Calu3 (cell line): Measurements from ENCODE around the gene ZNF485. TPM values are rescaled to one million over a fixed set of nuclear protein-coding genes. Genes with fewer than 3 reads are reported as not detected.

Experiments used
- BruUV-seq: library from RNA; stranded (reverse); fragments of 400-500 nt; replicated peaks from 2 replicates; lab custom pipeline; 2021; lab: Mats Ljungman, UMichigan
- CTCF ChIA-PET: fragments of 300-600 bp; sonication (Branson Sonifier 250); formaldehyde crosslinking; loops from one replicate; lab custom pipeline; 2022; ENCODE audit warnings: antibody characterized with exemption; lab: Charles Lee
- DNase-seq: peaks from one replicate; pipeline ENCODE4 v3.0.0; 2022
- H3K27ac Mint-ChIP-seq: one replicate; pipeline ENCODE4 v1.8.0; 2022; ENCODE audit warnings: mixed read lengths; ENCODE audit not compliant: unreplicated experiment
- H3K27me3 Mint-ChIP-seq: one replicate; pipeline ENCODE4 v1.8.0; 2022; ENCODE audit warnings: mixed read lengths; ENCODE audit not compliant: unreplicated experiment
- H3K36me3 Mint-ChIP-seq: one replicate; pipeline ENCODE4 v1.8.0; 2022; ENCODE audit warnings: mild to moderate bottlenecking, moderate library complexity, mixed read lengths; ENCODE audit not compliant: insufficient read depth, unreplicated experiment
- H3K4me1 Mint-ChIP-seq: one replicate; pipeline ENCODE4 v1.8.0; 2022; ENCODE audit warnings: mild to moderate bottlenecking, low read depth, mixed read lengths; ENCODE audit not compliant: unreplicated experiment
- H3K4me3 Mint-ChIP-seq: one replicate; pipeline ENCODE4 v1.8.0; 2022; ENCODE audit warnings: mild to moderate bottlenecking, low read depth, moderate library complexity, mixed read lengths; ENCODE audit not compliant: unreplicated experiment
- H3K9me3 Mint-ChIP-seq: one replicate; pipeline ENCODE4 v1.8.0; 2022; ENCODE audit warnings: low read depth, mixed read lengths; ENCODE audit not compliant: unreplicated experiment
- CTCF ChIP-seq: fragments of 200-600 bp; IDR thresholded peaks from one replicate; pipeline ENCODE4 v1.8.0; 2022; ENCODE audit warnings: antibody characterized with exemption; ENCODE audit not compliant: unreplicated experiment
- intact Hi-C: fragments of 100-400 bp; cut with micrococcal nuclease; formaldehyde crosslinking; loops from one replicate; pipeline ENCODE4 v1.10.0; 2022; ENCODE audit not compliant: unreplicated experiment
- total RNA-seq: library from RNA; stranded (reverse); gene quantifications from 2 replicates; pipeline ENCODE4 v1.2.3, GENCODE V29; 2022

Gene ZNF485
- total RNA-seq, 1 experiment from 2014 or later = 6.7 TPM

- Mint-ChIP-seq H3K27me3 (no peaks in the 10 kb centered on the region), H3K27ac (no peak overlapping the region), H3K36me3 (no peaks in the 10 kb centered on the region), H3K4me3 (no peak overlapping the region), H3K9me3 (peaks cover 10% of the 10 kb centered on the region), H3K4me1 (peaks cover 27% of the 10 kb centered on the region)
- no TSS peak for BruUV-seq
- DNase-seq = no peak
- intact Hi-C loops = no loop called here
- TF ChIP-seq CTCF = no peak
- CTCF ChIA-PET = no interaction called here
Observed at GRCh38 chr10:43591303-43591904, 14.8 kb upstream of the ZNF485 start.

GRCh38 chr10:43594944-43595589, 11.2 kb upstream of the ZNF485 start:
- peak overlapping the region; percentile 61 for H3K27ac Mint-ChIP-seq
- CTCF ChIA-PET = no interaction called here

DNA sequence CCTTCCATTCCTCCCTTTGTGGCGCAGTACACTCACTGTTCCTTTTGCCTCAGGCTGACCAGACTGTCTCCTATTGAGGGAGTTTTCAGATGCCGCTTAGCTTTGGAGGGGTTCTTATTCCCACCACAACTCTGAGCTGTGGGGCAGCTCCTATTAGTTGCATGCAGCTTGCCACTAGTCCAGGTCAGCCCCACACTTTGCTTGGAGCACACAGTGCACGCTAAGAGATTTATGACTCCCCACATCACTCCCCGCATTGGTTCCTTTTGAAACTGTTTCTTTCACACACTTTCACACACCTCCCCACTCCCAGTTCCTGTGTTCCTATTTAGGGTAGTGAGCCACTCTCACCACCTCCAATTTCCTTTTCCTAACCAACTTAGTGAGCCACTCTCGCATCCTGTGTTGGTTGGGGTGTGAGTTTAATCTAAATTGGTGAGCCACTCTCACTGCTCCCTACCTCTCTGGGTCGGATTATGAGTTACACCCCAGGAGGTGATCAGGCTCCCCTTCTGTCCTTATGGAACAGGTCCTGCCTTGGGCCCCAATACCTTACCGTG, 10.4 kb upstream of the ZNF485 start:
- no peak for TF ChIP-seq CTCF
- H3K4me1 Mint-ChIP-seq = peaks cover 19% of the 10 kb centered on the region
- CTCF ChIA-PET = no interaction called here
- no peaks in the 10 kb centered on the region for H3K36me3 Mint-ChIP-seq
- peak overlapping the region; percentile 61 for H3K4me3 Mint-ChIP-seq
- H3K27me3 Mint-ChIP-seq = no peaks in the 10 kb centered on the region
- intact Hi-C loops = loop anchor here (1.0 kb wide), 1 partner anchor 10 kb away; no protein-coding TSS in a partner anchor
- H3K27ac Mint-ChIP-seq = no peak overlapping the region
- peaks cover 10% of the 10 kb centered on the region for H3K9me3 Mint-ChIP-seq
- DNase-seq = no peak
- BruUV-seq = no TSS peak

More at GRCh38 chr10:43594944-43595589, 11.2 kb upstream of the ZNF485 start:
- peak; percentile 37 for DNase-seq
- H3K27me3 Mint-ChIP-seq = no peaks in the 10 kb centered on the region
- peaks cover 19% of the 10 kb centered on the region for H3K4me1 Mint-ChIP-seq
- H3K9me3 Mint-ChIP-seq = peaks cover 10% of the 10 kb centered on the region
- peak overlapping the region; percentile 61 for H3K4me3 Mint-ChIP-seq
- no peak for TF ChIP-seq CTCF
- no TSS peak for BruUV-seq
- intact Hi-C loops = loop anchor here (1.0 kb wide), 1 partner anchor 9 kb away; no protein-coding TSS in a partner anchor
- H3K36me3 Mint-ChIP-seq = no peaks in the 10 kb centered on the region

GRCh38 chr10:43596546-43596945, 9.7 kb upstream of the ZNF485 start:
- peaks cover 2% of the 10 kb centered on the region for H3K27me3 Mint-ChIP-seq
- peaks cover 10% of the 10 kb centered on the region for H3K9me3 Mint-ChIP-seq
- CTCF ChIA-PET = no interaction called here
- H3K36me3 Mint-ChIP-seq = no peaks in the 10 kb centered on the region
- no peak for TF ChIP-seq CTCF
- no peak for DNase-seq
- H3K27ac Mint-ChIP-seq = no peak overlapping the region
- H3K4me1 Mint-ChIP-seq = peaks cover 19% of the 10 kb centered on the region
- no peak overlapping the region for H3K4me3 Mint-ChIP-seq
- no TSS peak for BruUV-seq
- intact Hi-C loops = no loop called here
